GM18511 (cell line): ENCODE data around the gene UGP2.
"Not testable (repeated sequence)": the region's sequence is repeated elsewhere in the genome, so short reads cannot be mapped to it uniquely, and the experiment has no call there.

Source experiments
- ATAC-seq: cut with Tn5 transposase; IDR thresholded peaks from one replicate; pipeline ENCODE4 v1.9.1; 2021; ENCODE audit warnings: mild to moderate bottlenecking, moderate library complexity; ENCODE audit not compliant: unreplicated experiment

The UGP2 gene

DNA sequence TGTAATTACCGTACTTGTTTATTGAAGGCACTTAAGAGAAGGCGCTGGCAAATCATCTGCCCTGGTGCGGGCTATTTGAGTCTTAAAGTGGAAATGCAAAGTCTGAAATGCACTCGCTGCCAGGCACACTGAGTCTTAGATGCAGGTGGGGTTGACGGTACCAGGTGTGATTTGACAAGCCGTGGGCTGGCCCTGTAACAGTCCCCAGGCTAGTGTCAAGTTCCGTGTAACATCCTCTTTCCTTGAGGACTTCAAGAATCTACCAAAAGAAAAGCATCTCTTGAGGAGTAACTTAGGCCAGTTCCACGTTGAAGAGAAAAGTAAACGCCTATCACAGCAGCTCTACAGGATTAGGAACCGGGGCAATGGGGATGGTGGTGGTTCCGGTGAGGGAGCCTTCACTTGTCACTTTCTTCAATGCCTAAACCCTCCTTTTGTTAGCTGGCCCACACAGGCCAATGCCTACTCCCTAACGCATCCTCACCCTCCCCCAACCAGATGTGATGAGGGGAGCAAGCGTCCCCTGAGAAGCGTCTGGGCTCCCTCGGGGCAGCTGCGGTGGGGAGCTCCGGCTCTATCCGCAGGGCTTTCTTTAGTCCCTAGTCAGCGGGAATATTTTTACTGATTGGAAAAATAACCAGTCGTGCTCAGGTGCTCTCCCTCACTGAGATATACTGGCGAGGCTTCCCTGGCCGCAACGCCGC is 1.5 kb upstream of the UGP2 start:
- peak; percentile 31 for ATAC-seq

DNA sequence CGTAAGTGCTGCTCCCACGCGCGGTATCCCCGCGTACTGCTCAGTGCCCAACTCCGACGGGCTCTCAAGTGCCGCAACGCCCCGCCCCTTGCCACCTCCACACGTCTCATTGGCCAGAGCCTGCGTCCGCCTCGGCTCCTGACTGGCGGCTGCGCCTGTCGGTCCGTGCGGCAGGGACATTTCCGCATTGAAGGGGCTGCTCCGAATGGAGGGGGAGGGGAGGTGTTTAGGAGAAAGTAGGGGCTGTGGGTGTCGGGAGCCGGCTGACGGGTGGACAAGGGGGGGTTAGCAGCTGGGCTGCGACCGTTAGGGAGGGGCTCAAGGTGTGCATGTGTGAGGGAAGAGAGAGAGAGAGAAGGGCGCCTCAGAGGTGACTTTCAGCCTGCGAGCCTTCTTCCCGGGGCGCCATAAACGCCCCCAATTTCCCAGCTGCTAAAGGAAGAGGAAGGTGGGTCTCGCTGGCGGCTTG is 877 bp upstream of the UGP2 start:
- ATAC-seq = peak; percentile 91

DNA sequence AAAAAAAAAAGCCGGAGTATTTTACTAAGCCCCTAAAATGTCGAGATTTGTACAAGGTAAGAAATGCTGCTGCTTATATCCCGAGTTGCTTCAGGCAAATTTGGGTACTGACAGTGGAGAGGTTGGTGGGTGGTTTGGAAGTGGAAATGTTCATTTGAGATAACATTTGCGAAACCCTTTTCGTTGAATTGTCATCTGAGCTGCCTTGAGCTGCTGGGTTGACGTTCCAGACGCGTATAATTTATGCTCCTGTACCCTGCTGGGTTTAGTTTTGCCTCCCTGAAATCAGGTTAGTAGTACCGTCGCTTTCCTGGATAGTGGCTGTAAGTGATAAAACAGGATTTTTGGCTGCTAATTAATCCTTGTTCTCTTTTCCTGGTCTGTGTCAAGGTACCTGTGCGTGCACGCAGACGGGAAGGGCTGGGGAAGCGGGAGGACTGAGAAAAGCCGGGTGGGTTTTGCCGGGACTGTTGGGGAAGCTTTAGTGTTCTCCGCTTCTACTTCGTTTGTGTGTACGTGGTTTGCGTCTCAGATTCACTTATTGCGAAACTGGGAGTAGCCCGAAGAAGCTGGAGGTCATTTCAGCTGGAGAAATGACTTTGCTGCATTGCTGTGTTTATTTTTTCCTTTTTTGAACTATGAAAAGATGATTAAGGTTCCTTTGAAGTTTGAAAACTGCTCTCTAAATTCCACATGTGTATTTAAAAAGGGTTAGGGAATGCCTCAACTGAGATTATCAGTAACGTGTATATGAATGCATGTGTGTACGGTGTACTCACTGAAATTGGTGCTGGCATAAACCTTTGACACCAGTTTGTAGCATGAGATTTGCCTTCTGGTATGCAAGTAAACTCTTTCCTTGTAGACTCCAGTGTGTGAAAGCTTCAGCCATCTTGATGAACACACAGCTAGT is 709 bp downstream of the UGP2 start:
- ATAC-seq = no peak

DNA sequence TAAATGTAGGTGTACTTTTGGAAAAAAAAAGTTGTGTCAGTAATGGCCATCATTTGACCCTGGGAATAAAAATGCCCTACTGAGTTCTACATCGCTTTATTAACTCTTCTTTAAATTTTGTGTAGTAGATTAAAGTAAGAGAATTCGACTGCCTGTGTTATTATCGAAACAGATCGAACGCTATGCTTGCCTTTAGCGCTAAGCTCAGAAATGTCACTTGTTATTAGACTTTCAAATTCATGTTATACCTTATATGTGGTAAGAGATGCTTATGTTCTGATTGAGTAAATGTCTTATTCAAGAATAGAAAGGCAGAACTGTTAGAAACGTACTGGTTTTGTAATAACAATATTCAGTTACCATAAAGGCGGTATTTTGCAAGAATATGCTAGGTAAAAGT is 1.4 kb downstream of the UGP2 start:
- ATAC-seq = no peak

DNA sequence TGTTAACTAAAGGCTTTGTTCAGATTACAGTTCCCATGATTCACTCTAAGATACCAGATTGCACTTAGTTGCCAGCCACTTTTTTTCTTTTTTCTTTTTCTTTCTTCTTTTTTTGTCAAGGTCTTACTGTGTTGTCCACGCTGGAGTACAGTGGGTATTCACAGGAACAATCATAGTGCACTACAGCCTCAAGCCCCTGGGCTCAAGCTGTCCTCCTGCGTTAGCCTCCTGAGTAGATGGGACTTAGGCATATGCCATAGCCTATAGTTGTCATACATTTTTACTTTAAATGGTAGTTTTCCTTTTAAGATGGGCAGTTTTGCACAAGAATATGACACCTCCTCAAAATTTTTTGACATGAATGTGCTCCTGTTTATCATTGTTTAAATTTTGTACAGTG is 2.1 kb downstream of the UGP2 start:
- ATAC-seq = no peak

DNA sequence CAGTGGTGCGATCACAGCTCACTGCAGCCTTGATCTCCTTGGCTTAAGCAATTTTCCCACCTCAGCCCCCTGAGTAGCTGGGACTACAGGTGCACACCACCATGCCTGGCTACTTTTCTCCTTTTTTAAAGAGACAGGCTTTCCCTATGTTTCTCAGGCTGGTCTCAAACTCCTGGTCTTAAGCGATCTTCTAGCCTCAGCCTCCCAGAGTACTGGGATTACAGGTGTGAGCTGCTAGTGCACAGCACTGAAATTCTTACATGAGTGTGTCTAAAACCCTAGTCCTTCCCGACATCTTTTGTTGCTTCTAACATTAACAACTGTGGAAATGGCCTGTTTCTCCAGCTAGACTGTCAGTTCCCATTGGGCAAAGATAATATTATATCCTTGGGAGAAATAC is 2.9 kb downstream of the UGP2 start:
- no peak for ATAC-seq

DNA sequence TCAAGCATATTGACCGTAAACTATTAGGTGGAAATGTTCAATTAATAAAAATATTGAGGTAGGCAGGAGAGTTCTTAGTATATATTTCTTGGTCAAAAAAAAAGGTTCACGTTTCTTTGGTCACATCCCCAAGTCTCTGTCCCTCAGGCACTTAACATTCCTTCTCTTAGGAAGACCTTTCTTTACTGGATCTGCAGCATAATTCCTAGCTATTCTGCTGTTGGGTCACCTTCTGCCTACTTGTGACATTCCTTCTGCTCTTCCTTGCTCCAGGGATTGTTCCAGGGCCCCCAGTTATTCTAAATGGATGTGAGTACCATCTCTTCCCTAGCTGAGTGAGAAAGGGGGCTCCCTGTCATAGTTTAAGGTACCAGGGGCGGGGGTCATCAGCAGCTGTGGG is 4.2 kb downstream of the UGP2 start:
- no peak for ATAC-seq

DNA sequence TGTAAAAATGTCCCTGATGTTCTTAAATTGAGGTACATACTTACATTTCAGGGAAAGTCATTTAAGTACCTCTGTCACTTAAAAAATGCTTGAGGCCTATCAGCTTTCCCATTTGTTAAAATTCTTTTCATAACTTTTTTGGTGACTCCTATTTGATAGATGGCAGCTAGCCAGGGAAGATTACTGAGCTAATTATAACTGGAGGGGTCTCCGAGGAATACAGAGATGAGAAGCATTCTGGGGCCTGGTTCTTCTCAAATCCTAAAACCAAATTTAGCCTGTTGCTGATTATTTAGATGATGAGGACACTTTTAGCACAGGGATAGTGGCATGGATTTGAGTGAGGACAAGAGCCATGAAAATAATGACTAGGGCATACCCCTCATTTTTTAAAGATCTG is 4.8 kb downstream of the UGP2 start:
- ATAC-seq = no peak

DNA sequence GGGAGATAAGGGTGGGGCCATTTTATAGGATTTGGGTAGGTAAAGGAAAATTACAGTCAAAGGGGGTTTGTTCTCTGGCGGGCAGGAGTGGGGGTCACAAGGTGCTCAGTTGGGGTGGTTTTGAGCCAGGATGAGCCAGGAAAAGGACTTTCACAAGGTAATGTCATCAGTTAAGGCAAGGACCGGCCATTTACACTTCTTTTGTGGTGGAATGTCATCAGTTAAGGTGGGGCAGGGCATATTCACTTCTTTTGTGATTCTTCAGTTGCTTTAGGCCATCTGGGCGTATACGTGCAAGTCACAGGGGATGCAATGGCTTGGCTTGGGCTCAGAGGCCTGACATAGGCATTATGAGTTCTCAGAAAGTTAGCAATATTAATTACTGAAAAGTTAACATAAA is 5.9 kb downstream of the UGP2 start:
- not testable (repeated sequence) for ATAC-seq

DNA sequence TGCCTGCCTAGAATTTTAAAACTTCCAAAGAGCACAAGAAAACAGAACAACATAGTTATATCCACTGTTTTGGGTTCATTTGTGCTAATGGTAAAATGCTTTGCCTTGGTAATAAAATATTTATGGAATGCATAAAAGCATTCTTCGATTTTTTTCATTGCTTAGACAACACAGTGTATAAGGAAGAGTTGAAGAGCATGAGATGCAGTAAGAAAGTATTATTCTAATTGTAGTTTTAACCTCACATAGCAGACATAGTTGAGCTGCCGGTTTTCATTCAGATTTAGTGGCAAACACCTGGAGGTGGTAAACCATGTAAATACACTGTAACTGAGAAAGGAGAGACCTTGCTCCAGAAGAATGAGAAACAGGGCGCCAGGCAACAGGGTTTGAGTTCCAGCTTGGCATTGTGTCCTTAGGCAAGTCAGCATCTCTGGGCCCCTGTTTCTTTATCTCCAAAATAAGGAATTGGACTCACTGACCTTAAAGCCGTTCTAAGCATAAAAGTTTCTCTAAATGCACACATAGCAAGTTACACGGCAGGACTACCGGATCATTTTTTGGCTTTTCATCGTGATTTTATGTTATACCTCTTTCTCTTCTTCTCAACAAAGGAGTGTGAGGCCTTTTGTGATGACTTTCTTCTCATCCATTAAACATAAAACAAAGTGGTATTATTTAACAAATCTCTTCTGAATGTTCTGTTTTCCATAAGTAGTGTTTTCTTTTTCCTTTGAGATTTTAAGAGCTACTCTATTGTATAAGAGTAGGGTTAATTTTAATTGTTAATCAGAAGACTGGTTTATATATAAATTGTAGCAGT is 7.9 kb downstream of the UGP2 start:
- no peak for ATAC-seq

DNA sequence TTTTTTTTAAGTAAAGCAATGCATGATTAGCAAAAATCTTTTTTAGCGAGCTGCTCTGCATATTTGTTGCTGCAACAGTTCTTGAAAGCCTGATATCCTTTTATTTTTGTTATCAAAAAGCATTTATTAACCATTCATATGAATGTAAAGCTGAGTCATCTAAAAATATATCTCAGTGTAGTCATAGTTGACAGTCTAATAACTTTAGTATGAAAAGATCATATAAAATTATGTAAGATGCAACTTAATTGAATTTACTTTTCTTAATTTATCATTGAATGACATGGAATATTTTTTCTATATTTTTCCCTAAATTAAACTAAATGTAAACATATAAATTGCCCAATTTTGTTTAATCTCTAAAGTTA is 8.5 kb downstream of the UGP2 start:
- no peak for ATAC-seq

DNA sequence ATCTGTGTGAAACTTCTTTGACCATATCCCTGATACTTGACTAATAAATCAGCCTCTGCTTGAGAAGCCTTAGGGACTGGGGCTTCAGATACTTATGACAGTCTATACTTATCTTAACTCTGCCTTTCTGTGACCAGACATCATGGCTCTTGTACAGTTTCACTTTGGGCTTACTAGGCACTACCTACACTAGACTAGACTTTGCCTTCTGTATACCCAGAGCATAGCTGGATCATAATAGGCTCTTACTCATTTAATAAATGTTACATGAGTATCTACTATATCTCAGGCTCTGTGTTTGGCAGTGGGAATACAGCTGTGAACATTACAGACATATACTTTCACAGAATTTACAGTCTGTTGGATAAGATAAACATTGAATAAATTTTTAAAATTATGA is 9.0 kb downstream of the UGP2 start:
- ATAC-seq = no peak

DNA sequence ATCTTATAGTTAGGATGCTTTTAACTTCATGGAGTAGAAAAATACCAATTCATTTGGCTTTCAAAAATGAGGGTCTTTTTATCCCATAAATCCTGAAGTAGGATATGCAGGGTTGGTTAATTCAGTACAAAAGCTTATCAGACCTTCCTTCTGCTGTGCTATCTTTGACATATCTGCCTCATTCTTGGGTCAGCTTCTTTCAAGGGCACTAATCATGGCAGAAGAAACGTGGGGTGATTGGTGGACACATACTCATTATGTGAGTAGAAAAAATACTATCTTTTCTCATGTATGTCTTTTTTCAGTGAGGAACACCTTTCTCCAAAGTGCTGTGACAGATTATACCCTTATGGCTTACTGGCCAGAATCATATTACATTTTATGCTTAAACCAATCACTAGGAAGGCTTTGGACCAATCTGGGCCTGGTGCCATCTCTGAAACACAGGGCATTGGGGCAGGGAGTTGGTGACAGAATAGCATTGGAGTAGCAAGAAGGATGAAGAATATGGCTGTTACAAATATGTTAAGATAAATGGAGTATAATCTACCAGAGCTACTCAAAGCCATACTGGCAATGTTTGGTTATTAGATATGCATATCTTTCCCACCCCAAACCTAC is 10.1 kb downstream of the UGP2 start:
- no peak for ATAC-seq

DNA sequence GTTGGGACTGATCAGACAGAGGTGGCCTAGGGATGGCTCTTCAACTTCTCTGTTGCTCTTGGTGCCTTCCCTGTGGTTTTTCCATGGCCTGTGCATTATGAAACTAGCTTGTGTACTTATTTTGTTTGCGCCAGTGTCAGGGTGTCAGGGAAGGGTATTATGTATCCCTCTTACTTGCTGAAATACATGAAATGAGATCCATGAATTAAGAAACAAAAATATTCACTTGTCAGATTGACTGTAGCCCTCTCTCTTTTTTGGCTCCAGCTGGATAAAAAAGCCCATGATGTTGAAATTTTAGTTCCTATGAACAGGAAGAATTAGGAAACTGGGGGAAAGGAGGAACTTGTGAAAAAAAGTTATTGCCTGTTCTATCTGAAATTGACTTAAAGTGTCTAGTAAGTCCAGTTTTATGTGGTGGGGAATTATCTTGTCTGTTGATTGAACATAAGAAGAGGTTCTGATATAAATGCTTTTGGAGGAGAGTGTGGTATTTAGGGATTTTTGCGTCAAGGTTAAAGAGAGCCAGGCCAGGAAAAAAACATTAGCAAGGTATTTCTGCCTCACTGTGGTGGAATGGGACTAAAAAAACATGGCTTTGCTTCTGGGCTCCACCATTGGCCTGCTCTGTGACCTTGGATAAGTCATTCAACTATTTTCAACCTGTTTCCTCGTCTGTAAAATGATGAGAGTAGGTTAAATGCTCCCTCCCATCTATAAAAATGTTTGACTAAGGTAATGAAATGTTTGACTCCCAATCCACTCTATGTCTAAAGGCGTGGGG is 12.0 kb downstream of the UGP2 start:
- no peak for ATAC-seq

DNA sequence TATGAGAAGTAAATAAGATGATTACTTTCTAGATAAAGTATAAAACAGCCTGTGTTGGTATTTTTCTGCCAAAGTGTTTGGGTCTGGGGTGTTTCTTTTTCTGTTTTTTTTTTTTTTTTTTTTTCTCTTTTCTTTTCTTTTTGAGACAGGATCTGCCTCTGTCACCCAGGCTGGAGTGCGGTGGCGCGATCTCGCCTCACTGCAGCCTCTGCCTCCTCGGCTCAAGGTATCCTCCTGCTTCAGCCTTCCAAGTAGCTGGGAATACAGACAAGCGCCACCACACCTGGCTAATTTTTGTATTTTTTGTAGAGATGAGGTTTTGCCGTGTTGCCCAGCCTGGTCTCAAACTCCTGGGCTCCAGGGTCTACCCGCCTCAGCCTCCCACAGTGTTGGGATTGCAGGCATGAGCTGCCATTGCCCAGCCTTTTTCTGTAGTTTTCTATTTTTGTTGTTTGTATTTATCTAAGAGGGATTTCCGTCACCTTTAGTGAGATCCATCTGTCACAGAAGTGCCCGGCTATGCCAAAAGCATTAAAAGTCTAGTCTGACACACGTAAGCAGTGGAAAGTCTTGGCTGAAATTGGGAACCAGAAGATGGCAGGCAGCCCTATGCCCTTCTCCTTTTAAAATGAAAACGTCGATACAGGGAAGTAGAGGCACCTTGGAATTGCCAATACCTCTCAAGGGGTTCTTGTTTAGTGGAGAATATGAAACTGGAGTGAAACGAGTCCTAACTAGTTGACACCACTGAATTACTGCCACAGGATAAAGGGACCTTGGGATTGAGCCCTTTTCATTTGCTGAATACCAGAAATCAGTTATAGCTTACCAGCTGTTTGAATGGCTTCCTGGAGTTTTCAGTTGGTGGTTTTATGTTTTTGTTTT is 14.0 kb downstream of the UGP2 start:
- no peak for ATAC-seq

DNA sequence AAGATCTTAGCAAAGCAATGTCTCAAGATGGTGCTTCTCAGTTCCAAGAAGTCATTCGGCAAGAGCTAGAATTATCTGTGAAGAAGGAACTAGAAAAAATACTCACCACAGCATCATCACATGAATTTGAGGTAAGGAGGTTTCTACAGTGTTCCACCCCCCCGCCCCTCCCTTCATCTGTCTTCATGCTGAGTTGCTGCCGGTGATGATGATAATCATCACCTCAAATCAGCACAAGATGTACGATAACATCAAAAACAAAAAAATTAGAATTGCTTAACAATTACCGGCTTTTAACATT is 14.6 kb downstream of the UGP2 start:
- no peak for ATAC-seq

DNA sequence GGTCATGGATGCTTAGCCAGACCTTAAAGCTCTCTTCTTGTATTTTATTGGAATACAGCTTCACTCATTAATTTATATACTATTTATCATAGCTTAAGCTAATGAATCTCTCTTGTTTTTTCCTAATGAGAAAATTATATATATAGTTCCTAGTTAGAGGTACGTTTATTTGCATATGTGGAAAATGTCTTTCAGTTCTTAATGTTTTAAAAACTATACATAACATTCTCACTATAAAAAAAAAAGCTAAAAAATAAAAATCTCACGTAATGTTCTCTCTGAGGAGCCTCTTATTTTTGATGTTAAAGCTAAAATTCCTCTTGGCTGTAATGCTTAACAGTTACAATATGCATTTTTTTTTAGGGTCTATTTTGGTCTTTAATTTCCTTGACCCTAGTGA is 16.6 kb downstream of the UGP2 start:
- no peak for ATAC-seq

DNA sequence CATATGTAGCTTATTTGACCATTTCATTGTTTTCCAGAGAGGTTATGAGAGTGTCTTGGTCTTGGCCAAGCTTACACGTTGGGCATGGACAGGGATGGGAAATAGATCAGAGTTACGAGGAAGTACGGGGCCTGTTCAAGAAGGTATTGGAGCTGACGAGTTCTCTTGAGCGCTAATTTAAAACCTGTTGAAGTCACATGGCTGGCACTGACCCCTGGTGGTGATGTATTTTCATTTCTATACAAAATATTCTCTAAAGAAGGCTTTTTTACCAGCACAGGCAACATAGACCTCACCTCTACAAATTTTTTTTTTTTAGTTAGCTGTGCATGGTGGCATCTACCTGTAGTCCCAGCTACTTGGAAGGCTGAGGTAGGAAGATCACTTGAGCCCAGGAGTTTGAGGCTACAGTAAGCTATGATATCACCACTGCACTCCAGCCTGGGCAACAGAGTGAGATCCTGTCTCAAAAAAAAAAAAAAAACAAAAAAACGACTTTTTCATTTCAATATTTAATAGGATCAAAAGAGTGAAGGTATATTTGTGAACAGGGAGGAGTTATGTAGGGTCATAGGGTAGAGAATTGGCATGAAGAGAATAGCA is 19.6 kb downstream of the UGP2 start:
- peak; percentile 64 for ATAC-seq

DNA sequence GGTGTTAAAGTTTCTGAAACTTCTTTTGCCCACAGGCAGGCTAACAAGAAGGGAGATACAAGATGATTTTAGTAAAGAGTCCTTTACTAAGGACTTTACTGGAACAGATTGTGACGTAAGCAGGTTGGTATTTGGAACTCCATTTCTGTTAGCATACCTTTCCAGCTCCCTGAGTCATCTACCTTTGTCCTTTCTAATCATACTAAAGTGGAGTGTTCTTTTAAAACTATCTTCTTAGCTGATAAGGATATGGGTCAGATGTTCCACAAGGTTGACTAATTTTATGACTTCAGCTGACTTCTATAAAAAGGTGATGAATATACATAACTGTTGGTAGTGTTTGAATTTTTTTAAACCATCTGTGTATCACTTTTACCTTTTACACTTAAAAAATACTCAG is 21.1 kb downstream of the UGP2 start:
- ATAC-seq = no peak
